ENCODE results near the gene ADGRB3. TPM values are rescaled to one million over a fixed set of nuclear protein-coding genes. Genes with fewer than 3 reads are reported as not detected.

Gene ADGRB3
- polyA plus RNA-seq, 1 of the 3 experiments (the other 2 are of a cell fraction), result 0.12 TPM

DNA sequence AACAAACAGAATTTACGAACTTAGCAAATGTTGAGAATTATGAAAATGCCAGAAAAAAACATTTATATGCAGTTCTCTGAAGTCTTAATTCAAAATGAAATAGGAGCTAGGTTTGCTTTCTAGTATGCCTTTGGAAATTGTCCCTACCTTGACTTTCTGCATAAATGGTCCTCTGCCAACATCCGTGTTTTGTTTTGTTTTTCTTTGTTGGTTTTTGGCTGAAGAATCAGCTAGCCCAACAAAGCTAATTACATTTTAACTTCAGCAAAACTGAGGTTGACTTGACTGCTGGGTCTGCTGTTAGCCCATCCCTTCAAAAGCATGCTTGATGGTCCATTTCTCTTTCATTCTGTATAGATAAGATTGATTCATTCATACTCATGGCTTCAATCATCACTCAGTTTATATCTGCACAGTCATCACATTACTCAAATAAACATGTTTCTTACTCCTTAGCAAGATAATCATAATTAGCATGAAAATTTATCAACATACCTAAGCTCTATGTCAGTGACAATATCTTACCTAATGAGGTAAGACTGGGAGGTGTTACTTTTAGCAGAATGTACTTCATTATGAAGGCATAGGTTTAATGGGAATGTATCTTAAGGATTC, 76.4 kb downstream of the ADGRB3 start:
- Histone ChIP-seq H3K4me3 (ENCODE audit: low read depth in 2 of 2, low read length in 1 of 2) (no peak overlapping the region), H3K27me3 (ENCODE audit: insufficient read depth) (no peaks in the 10 kb centered on the region), H3F3A (replicated peaks; ENCODE audit: insufficient read depth) (no peaks in the 10 kb centered on the region), H3K36me3 (replicated peaks in 1 of 2; ENCODE audit: control insufficient read depth in 1 of 2, insufficient read depth in 2 of 2, low read length in 1 of 2) (no peaks in the 10 kb centered on the region), H3K9ac (no peak overlapping the region), H3K4me1 (ENCODE audit: control insufficient read depth in 1 of 2, insufficient read depth in 2 of 2, low read depth in 1 of 2, low read length in 1 of 2) (peaks cover 7 to 12% of the 10 kb centered on the region in 2 experiments; a peak in 3 of 4 replicates), H3K4me2 (no peak overlapping the region), H3K9me3 (no peaks in the 10 kb centered on the region), H3K79me2 (ENCODE audit: insufficient read depth) (no peaks in the 10 kb centered on the region; the same call in 1 of the 2 replicates), H4K20me1 (ENCODE audit: insufficient read depth) (no peaks in the 10 kb centered on the region), H2AFZ (ENCODE audit: low read depth) (no peak overlapping the region), H3K27ac (ENCODE audit: low read depth in 2 of 2, low read length in 1 of 2) (no peak overlapping the region), H3K9me2 (no peaks in the 10 kb centered on the region)
- WGBS (ENCODE audit: low lambda C conversion rate), result 35% methylated on average over 2 of the region's 2 CpGs
- TF ChIP-seq RCOR1 (IDR thresholded peaks at IDR 0.05; ENCODE audit: low read length) (no peak), RAD21 (IDR thresholded peaks at IDR 0.05; ENCODE audit: low read length) (no peak), TAF1 (IDR thresholded peaks at IDR 0.05; ENCODE audit: borderline replicate concordance, low read depth, low read length) (no peak), FOXJ3 (CRISPR knock-in tag; IDR thresholded peaks at IDR 0.05) (no peak), GATA2 (CRISPR knock-in tag; IDR thresholded peaks at IDR 0.05) (no peak), MXI1 (IDR thresholded peaks at IDR 0.05; ENCODE audit: low read depth, low read length) (no peak), MEF2A (IDR thresholded peaks at IDR 0.05; ENCODE audit: borderline replicate concordance, low read depth) (no peak), RFX5 (IDR thresholded peaks at IDR 0.05; ENCODE audit: low read length) (no peak), GABPA (IDR thresholded peaks at IDR 0.05; ENCODE audit: low read depth) (no peak), SMC3 (IDR thresholded peaks at IDR 0.05; ENCODE audit: low read depth, low read length) (no peak), SIN3A (IDR thresholded peaks at IDR 0.05; ENCODE audit: borderline replicate concordance, low read depth, low read length) (no peak), EP300 (IDR thresholded peaks at IDR 0.05; ENCODE audit: borderline replicate concordance in 1 of 2, low read depth in 1 of 2, low read length in 1 of 2) (no peak), CHD2 (IDR thresholded peaks at IDR 0.05; ENCODE audit: low read length, partially characterized antibody) (no peak), JUND (IDR thresholded peaks at IDR 0.05) (no peak)
- TF ChIP-seq, protein P1, sequence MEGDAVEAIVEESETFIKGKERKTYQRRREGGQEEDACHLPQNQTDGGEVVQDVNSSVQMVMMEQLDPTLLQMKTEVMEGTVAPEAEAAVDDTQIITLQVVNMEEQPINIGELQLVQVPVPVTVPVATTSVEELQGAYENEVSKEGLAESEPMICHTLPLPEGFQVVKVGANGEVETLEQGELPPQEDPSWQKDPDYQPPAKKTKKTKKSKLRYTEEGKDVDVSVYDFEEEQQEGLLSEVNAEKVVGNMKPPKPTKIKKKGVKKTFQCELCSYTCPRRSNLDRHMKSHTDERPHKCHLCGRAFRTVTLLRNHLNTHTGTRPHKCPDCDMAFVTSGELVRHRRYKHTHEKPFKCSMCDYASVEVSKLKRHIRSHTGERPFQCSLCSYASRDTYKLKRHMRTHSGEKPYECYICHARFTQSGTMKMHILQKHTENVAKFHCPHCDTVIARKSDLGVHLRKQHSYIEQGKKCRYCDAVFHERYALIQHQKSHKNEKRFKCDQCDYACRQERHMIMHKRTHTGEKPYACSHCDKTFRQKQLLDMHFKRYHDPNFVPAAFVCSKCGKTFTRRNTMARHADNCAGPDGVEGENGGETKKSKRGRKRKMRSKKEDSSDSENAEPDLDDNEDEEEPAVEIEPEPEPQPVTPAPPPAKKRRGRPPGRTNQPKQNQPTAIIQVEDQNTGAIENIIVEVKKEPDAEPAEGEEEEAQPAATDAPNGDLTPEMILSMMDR (IDR thresholded peaks at IDR 0.05), result no peak
- TF ChIP-seq, protein P2, sequence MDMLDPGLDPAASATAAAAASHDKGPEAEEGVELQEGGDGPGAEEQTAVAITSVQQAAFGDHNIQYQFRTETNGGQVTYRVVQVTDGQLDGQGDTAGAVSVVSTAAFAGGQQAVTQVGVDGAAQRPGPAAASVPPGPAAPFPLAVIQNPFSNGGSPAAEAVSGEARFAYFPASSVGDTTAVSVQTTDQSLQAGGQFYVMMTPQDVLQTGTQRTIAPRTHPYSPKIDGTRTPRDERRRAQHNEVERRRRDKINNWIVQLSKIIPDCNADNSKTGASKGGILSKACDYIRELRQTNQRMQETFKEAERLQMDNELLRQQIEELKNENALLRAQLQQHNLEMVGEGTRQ (IDR thresholded peaks at IDR 0.05; ENCODE audit: borderline replicate concordance, low read depth, low read length), result no peak
- TF ChIP-seq, protein P3, sequence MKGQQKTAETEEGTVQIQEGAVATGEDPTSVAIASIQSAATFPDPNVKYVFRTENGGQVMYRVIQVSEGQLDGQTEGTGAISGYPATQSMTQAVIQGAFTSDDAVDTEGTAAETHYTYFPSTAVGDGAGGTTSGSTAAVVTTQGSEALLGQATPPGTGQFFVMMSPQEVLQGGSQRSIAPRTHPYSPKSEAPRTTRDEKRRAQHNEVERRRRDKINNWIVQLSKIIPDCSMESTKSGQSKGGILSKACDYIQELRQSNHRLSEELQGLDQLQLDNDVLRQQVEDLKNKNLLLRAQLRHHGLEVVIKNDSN (IDR thresholded peaks at IDR 0.05; ENCODE audit: borderline replicate concordance, low read depth), result no peak
- POLR2A ChIA-PET, result no interaction called here
- CTCF ChIA-PET, result no interaction called here
- no peak for DNase-seq
